Heart left ventricle (tissue), 16 donors: ENCODE measurements around the gene SEMA4A. TPM values are rescaled to one million over a fixed set of nuclear protein-coding genes. Genes with fewer than 3 reads are reported as not detected.
A peak's percentile ranks its signal among the peaks of the same experiment; 100 is the strongest.

ENCODE experiments used
- ATAC-seq, 4 donors: fragments of 200-7000 bp; cut with Tn5 transposase; one replicate each; pipeline ENCODE4 v1.9.1; 2020 to 2022; ENCODE audit warnings: moderate library complexity in 4 of 4, mild to moderate bottlenecking in 3 of 4, moderate number of reproducible peaks in 1 of 4
- DNase-seq, 5 donors: peaks; one replicate each; pipeline ENCODE4 v3.0.0-alpha.2; 2020
- H3K27ac ChIP-seq, 12 donors: fragments of 200-600 bp; sonication (generic) in 4 of 12; one replicate each; pipeline versions ENCODE4 v1.5.0 to v1.8.0; 2016 to 2022; ENCODE audit warnings: mild to moderate bottlenecking in 2 of 12
- H3K27me3 ChIP-seq, 9 donors: fragments of 200-600 bp; sonication (generic) in 2 of 9; one replicate each; pipeline versions ENCODE4 v1.5.1 to v1.8.0; 2016 to 2022; ENCODE audit warnings: mild to moderate bottlenecking in 3 of 9
- H3K36me3 ChIP-seq, 9 donors: fragments of 200-600 bp; sonication (generic) in 2 of 9; one replicate each; pipeline versions ENCODE4 v1.5.0 to v1.8.0; 2018 to 2022; ENCODE audit warnings: mild to moderate bottlenecking in 2 of 9
- H3K4me1 ChIP-seq, 12 donors: fragments of 200-600 bp; sonication (generic) in 4 of 12; one replicate each; pipeline versions ENCODE4 v1.5.0 to v1.8.0; 2016 to 2022; ENCODE audit warnings: mild to moderate bottlenecking in 3 of 12
- H3K4me3 ChIP-seq, 12 donors: fragments of 200-600 bp; sonication (generic) in 4 of 12; one replicate each; pipeline versions ENCODE4 v1.5.0 to v1.8.0; 2017 to 2022; ENCODE audit warnings: mild to moderate bottlenecking in 9 of 12, moderate library complexity in 4 of 12
- H3K9me3 ChIP-seq, 12 donors: fragments of 200-600 bp; sonication (generic) in 4 of 12; one replicate each; pipeline versions ENCODE4 v1.5.0 to v1.8.0; 2016 to 2022; ENCODE audit warnings: mild to moderate bottlenecking in 1 of 12
- POLR2A ChIP-seq, 2 donors: fragments of 450-650 bp; IDR thresholded peaks; one replicate each; pipeline ENCODE4 v1.6.1; 2017; ENCODE audit warnings: antibody characterized with exemption in 2 of 2, mild to moderate bottlenecking in 2 of 2, moderate library complexity in 2 of 2
- WGBS, 4 donors: extraction: QIAGEN DNeasy Blood & Tissue Kit in 2 of 4; methylation state at CpG; one replicate each; pipeline versions ENCODE4 v1.1.5 to v1.1.7; 2013 to 2018; 5-methylcytosine and 5-hydroxymethylcytosine counted together
- intact Hi-C, 10 donors: fragments of 100-400 bp; cut with DNase I; formaldehyde crosslinking; loops; one replicate each; pipeline versions ENCODE4 v1.11.1 to v1.14.2; 2022
- long read RNA-seq, 3 donors: library from polyadenylated mRNA; unstranded; transcript quantifications; one replicate each; pipeline ENCODE4 v2.0.0, GENCODE V29; 2020 to 2021
- polyA plus RNA-seq, 2 donors: library from polyadenylated mRNA; stranded (reverse); fragments of 200-250 nt; gene quantifications; one replicate each; pipeline ENCODE4 v1.2.3, GENCODE V29; 2013
- total RNA-seq, 9 donors: library from RNA; depleted of rRNA in 2 of 9; stranded (reverse); fragments of >200 nt in 2 of 9; fragmentation: NEBNext Ultra II Directional in 3 of 9; extraction: Animal tissue kit (Norgen Biotek cat#: 25700) in 3 of 9; gene quantifications; one replicate each; pipeline versions ENCODE4 v1.1.0 to v1.2.4, GENCODE V29; 2016 to 2023
- TF ChIP-seq, protein P1 (sequence below), 12 donors: fragments of 200-600 bp; sonication (generic) in 4 of 12; IDR thresholded peaks; one replicate each; pipeline versions ENCODE4 v1.5.0 to v1.8.0; 2018 to 2022; ENCODE audit warnings: antibody characterized with exemption in 12 of 12, mild to moderate bottlenecking in 5 of 12
- donor health status: ischemic (EF 13 %, LVEDD 7.1; RV severe dilation, severe dysfunction).
- donor health status: healthy with polysubstance abuse.
- donor health status: DM: no; HTN: yes; CAD: no.
- donor health status: DM: no; HTN: no; CAD: no.
- donor health status: ischemic (EF 25% LVEDD 6.9; RV normal size, moderate dysfunction).
- donor health status: ischemic (EF 25% LVEDD 5.7; RV mildly dilated, moderate dysfunction).
- donor health status: healthy.
- donor health status: DM: yes; HTN: yes; CAD: no.
- donor health status: ischemic (EF 35%, LVEDD 5.7; RV mildly dilated, moderate dysfunction).
- donor health status: nonischemic (EF 11% LVEDD 7.7; RV severe dilation, severe dysfunction).
- donor health status: DM: yes; HTN: yes; CAD: no.
- donor health status: PGD.
- donor health status: ischemic (EF 29% LVEDD 5.4; RV normal size, mild dysfunction).
- donor health status: nonischemic (EF 23%, LVEDD 6.1; RV moderate dilation, normal function).

The SEMA4A gene
- total RNA-seq, result 10 to 100 TPM in 1 of 9 donors, 1 to 10 TPM in 5, under 1 TPM in 3; 0.60 to 10.2 (median 1.6) TPM
- polyA plus RNA-seq, result 1 to 10 TPM in 1 of 2 donors, under 1 TPM in 1; 0.90 to 1.8 TPM
- long read RNA-seq, donor 1, partial matches to known transcripts, result 2 of 2 reads
- long read RNA-seq, donor 1, other reads (novel, unspliced or antisense), result 0 of 2 reads
- long read RNA-seq, donor 2, partial matches to known transcripts, result 2 of 5 reads
- long read RNA-seq, donor 2, other reads (novel, unspliced or antisense), result 1 of 5 reads
- long read RNA-seq, donor 3, partial matches to known transcripts, result 0 of 1 reads
- long read RNA-seq, donor 3, other reads (novel, unspliced or antisense), result 1 of 1 reads

DNA sequence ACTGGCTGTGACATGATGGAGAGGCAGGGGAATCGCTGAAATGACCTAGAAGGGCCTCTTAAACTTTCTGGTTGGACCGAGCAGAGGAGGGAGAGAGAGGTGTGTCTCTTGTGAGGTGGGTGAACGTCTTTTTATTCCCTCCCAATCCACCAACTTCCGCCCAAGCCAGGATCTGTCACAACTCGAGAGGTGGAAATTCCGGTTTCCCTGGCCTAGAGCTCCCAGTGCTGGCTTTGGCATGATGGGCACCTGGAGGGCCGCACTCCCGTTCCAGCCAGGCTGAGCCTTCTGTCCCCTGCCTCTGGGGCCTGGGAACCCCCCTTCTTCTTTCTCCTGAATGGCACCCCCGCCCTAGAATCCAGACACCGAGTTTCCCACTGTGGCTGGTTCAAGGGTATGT, at the start of gene SEMA4A:
Gene SEMA4A, plus strand, starts transcription at position 224 of the 400 bp plus-strand sequence. CDS start 994 bp downstream, outside the sequence.
- H3K27ac ChIP-seq, result peak within 1 kb of the TSS in 1 of 12 donors; percentile 81
- peak within 1 kb of the TSS in 3 of 12 donors; percentile 19 to 56 (median 23) for H3K4me3 ChIP-seq
- DNase-seq, result no peak
- no peaks in the 10 kb centered on the region for H3K36me3 ChIP-seq
- WGBS, 4 donors, result 87 to 96% (median 89%) methylated on average over 10 of the region's 10 CpGs
- H3K9me3 ChIP-seq, result no peaks in the 10 kb centered on the region
- H3K27me3 ChIP-seq, result peaks cover 0 to 28% (median 5%) of the 10 kb centered on the region in 9 donors
- intact Hi-C loops, result no loop called here
- no peak for ATAC-seq
- TF ChIP-seq POLR2A (IDR thresholded peaks at IDR 0.05), result no peak
- TF ChIP-seq, protein P1, sequence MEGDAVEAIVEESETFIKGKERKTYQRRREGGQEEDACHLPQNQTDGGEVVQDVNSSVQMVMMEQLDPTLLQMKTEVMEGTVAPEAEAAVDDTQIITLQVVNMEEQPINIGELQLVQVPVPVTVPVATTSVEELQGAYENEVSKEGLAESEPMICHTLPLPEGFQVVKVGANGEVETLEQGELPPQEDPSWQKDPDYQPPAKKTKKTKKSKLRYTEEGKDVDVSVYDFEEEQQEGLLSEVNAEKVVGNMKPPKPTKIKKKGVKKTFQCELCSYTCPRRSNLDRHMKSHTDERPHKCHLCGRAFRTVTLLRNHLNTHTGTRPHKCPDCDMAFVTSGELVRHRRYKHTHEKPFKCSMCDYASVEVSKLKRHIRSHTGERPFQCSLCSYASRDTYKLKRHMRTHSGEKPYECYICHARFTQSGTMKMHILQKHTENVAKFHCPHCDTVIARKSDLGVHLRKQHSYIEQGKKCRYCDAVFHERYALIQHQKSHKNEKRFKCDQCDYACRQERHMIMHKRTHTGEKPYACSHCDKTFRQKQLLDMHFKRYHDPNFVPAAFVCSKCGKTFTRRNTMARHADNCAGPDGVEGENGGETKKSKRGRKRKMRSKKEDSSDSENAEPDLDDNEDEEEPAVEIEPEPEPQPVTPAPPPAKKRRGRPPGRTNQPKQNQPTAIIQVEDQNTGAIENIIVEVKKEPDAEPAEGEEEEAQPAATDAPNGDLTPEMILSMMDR (IDR thresholded peaks at IDR 0.05), result no peak
- H3K4me1 ChIP-seq, result peaks cover 0 to 59% (median 0%) of the 10 kb centered on the region in 12 donors

DNA sequence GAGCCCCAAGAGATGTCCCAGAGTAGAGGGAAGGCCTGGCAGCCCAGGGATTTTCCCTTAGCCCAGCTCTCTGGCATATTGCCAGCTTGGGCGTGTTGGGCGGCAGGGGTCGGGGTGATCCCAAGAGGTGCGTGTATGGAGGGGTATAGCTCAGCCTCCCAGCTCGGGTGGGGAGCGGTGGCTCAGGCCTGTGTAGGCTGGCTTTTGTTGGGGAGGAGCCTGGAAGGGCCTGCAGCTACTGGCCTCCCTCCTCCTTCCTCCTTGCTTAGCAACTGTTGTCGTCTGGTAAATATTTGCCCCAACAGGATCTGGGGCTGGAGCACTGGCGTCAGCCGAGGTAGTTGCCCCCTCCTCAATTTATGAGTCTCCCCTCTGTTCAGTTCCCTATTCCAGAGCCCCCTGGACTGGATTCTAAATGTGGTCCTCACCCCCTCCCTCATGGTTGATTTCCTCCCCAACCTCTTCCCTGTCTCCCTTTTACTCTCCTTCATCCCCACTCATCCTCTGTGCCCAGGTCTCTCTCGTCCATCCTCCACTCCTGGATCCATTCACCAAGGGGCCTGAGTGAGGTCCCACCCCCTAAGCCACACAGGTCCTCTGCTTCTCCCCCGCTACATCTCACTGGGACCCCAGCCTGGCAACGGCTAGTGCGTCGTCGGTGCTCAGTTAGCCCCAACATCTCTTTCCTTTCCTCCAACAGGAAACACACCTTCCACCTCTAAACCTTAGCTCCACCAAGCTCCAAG, 49.1 kb upstream of the SEMA4A start:
- 28 to 35% (median 33%) methylated on average over 12 to 15 of the region's 15 CpGs for WGBS, 4 donors
- peak overlapping the region; percentile 91 to 99 (median 96) for H3K27ac ChIP-seq
- peaks cover 24 to 89% (median 62%) of the 10 kb centered on the region in 12 donors for H3K4me1 ChIP-seq
- intact Hi-C loops, result loop anchor here in 1 of 10 donors (2.0 kb wide), 1 partner anchor 23 kb away; no protein-coding TSS in a partner anchor
- H3K27me3 ChIP-seq, result no peaks in the 10 kb centered on the region
- ATAC-seq, result peak; percentile 63 to 74 (median 69)
- H3K4me3 ChIP-seq, result peak overlapping the region in 4 of 12 donors; percentile 10 to 32 (median 26)
- no peaks in the 10 kb centered on the region for H3K9me3 ChIP-seq
- DNase-seq, result peak; percentile 78 to 87 (median 83)
- H3K36me3 ChIP-seq, result no peaks in the 10 kb centered on the region
- TF ChIP-seq, protein P1 (IDR thresholded peaks at IDR 0.05), result no peak
- no peak for TF ChIP-seq POLR2A (IDR thresholded peaks at IDR 0.05)

DNA sequence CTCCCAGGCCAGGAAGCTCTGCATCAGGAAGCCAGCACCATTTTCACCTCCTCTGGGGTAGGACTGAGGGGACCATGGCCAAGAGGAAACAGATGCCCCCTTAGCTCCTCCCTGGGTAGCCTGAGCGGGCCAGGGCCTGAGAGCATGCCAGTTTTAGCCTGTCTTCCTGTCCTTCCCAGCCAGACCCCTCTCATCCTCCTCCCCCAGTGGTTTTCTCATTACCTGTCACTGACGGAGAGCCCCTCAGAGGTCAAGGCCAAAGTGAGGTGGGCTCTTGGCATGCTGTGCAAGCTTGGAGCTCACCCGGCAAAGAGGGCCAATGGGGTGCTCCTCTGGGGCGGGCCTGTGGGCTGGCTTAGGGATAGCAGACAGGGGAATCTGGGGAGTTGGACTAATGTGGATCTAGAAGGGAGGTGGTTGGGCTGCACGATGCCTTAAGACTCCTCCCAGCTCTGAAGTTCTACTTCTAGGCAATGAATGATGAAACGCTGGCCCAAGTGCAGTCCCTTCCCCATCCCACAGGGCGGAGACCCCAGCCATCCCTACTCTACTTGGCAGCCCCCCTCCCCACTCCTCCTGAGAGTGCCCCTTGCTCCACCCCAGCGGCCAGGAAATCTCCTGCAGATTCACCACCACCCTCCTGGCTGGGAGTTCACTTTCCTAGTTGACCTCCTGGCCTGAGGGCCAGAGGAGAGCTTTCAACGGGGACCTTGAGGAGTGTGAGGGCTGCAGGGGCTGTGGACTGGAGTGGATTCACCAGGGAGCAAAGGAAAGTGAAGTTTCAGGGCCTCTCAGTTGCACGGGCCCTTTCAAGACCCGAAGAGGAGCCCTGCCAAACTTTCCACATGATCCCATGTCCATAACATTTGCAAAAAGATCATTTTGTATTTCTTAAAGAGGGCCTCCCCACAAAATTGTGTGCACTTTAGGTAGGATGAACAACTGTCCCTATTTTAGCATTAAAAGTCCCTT, 48.2 kb upstream of the SEMA4A start:
- peaks cover 24 to 86% (median 62%) of the 10 kb centered on the region in 12 donors for H3K4me1 ChIP-seq
- no peaks in the 10 kb centered on the region for H3K9me3 ChIP-seq
- DNase-seq (no peak), ATAC-seq (no peak)
- no peaks in the 10 kb centered on the region for H3K36me3 ChIP-seq
- intact Hi-C loops, result loop anchor here in 1 of 10 donors (2.0 kb wide), 1 partner anchor 22 kb away; no protein-coding TSS in a partner anchor
- H3K27ac ChIP-seq, result peak overlapping the region; percentile 91 to 99 (median 96)
- peak overlapping the region in 8 of 12 donors; percentile 37 to 53 (median 48) for H3K4me3 ChIP-seq
- TF ChIP-seq, protein P1 (IDR thresholded peaks at IDR 0.05), result no peak
- no peak for TF ChIP-seq POLR2A (IDR thresholded peaks at IDR 0.05)
- WGBS, 4 donors, result 53 to 66% (median 61%) methylated on average over 11 of the region's 11 CpGs
- H3K27me3 ChIP-seq, result no peaks in the 10 kb centered on the region
